Measurements from ENCODE around the gene TSHZ3. TPM values are rescaled to one million over a fixed set of nuclear protein-coding genes. Genes with fewer than 3 reads are reported as not detected.
A peak's percentile ranks its signal among the peaks of the same experiment; 100 is the strongest.

Gene TSHZ3
- total and polyA plus RNA-seq, 7 donors = 0.46 to 27.7 (median 16.1) TPM

DNA sequence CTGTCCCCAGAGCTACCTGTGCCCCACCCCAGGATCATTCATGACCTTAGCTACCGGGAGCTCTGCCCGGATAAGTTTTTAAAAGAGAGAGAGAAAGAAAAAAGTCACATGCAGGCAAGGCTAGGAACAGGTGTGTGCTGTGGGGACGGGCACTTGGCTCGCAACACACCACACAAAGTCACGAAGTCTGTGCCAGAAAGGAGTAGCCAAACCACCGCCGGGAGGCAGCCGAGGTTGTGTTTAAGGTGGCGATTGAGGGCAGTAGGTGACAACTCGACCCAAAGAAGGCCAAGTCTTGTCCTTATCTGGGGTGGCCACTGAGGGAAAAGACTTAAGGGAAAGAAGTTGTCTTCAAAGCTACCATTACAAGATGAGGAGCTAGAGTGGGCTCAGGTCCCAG lies 4.6 kb upstream of the TSHZ3 start:
- no peak overlapping the region for H3K4me3 ChIP-seq
- intact Hi-C loops (cut with DNase I) = loop anchor here (5.0 to 10.0 kb wide), 4 partner anchors 92 to 1228 kb away; partner anchors contain the start of genes PDCD5 and ZNF507
- no peak for DNase-seq
- H3K36me3 ChIP-seq = no peaks in the 10 kb centered on the region
- H3K4me1 ChIP-seq = peaks cover 0 to 18% (median 15%) of the 10 kb centered on the region in 4 donors
- H3K27me3 ChIP-seq = no peaks in the 10 kb centered on the region
- 10 to 26% methylated on average over 10 of the region's 10 CpGs for WGBS, 2 donors
- no peak overlapping the region for H3K27ac ChIP-seq
- no peaks in the 10 kb centered on the region for H3K9me3 ChIP-seq
- TF ChIP-seq CTCF (IDR thresholded peaks at IDR 0.05) = no peak
- TF ChIP-seq POLR2AphosphoS5 (IDR thresholded peaks at IDR 0.05) = no peak
- TF ChIP-seq POLR2A (IDR thresholded peaks at IDR 0.05) = no peak
- TF ChIP-seq EP300 (IDR thresholded peaks at IDR 0.05) = no peak

- no peaks in the 10 kb centered on the region for H3K36me3 ChIP-seq
- H3K9me3 ChIP-seq = no peaks in the 10 kb centered on the region
- H3K27me3 ChIP-seq = no peaks in the 10 kb centered on the region
- DNase-seq = no peak
- intact Hi-C loops (cut with DNase I) = loop anchor here (5.0 to 10.0 kb wide), 4 partner anchors 91 to 1229 kb away; partner anchors contain the start of genes PDCD5 and ZNF507
- no peak for TF ChIP-seq POLR2AphosphoS5 (IDR thresholded peaks at IDR 0.05)
- no peak for TF ChIP-seq CTCF (IDR thresholded peaks at IDR 0.05)
- TF ChIP-seq EP300 (IDR thresholded peaks at IDR 0.05) = no peak
- TF ChIP-seq POLR2A (IDR thresholded peaks at IDR 0.05) = no peak
- peak overlapping the region in 1 of 4 donors; percentile 98 for H3K4me3 ChIP-seq
- WGBS, 2 donors = 22 to 31% methylated on average over 43 of the region's 43 CpGs
- peaks cover 0 to 20% (median 18%) of the 10 kb centered on the region in 4 donors for H3K4me1 ChIP-seq
- H3K27ac ChIP-seq = peak overlapping the region in 2 of 4 donors; percentile 95 to 99
Measured at GRCh38 chr19:31352782-31353651, 3.8 kb upstream of the TSHZ3 start.

DNA sequence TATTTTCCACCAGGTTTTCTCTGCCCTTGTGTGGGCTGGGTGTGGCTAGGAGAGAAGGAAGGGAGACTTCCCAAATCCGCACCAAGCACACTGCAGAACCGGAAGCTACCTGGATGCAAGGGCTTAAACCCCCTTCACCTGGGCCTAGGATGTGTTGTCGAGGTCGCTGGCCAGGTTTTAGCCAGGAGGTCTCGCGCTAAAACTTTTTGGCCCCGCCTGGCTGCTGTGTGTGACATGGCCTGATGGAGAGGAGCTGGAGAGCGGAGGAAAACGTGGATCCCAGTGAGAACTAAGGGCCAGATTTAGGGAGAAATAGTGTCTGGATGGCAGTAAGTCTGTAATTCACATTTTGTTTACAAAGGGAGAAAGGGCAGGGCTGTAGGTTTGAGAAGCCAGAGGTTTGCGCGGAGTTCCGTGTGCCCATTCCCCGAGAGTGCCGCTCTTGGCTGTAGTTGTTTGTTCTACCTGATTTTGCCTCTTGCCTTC lies 3.1 kb upstream of the TSHZ3 start:
- 19 to 36% methylated on average over 14 of the region's 14 CpGs for WGBS, 2 donors
- TF ChIP-seq EP300 (IDR thresholded peaks at IDR 0.05) (no peak), POLR2AphosphoS5 (IDR thresholded peaks at IDR 0.05) (no peak), CTCF (IDR thresholded peaks at IDR 0.05) (no peak)
- peak overlapping the region in 2 of 4 donors; percentile 73 to 98 for H3K4me3 ChIP-seq
- H3K4me1 ChIP-seq = peaks cover 0 to 27% (median 24%) of the 10 kb centered on the region in 4 donors
- peak overlapping the region in 3 of 4 donors; percentile 95 to 99 (median 99) for H3K27ac ChIP-seq
- DNase-seq = no peak
- H3K9me3 ChIP-seq = no peaks in the 10 kb centered on the region
- intact Hi-C loops (cut with DNase I) = loop anchor here (5.0 to 10.0 kb wide), 4 partner anchors 90 to 1230 kb away; partner anchors contain the start of genes PDCD5 and ZNF507
- no peaks in the 10 kb centered on the region for H3K36me3 ChIP-seq
- no peaks in the 10 kb centered on the region for H3K27me3 ChIP-seq

DNA sequence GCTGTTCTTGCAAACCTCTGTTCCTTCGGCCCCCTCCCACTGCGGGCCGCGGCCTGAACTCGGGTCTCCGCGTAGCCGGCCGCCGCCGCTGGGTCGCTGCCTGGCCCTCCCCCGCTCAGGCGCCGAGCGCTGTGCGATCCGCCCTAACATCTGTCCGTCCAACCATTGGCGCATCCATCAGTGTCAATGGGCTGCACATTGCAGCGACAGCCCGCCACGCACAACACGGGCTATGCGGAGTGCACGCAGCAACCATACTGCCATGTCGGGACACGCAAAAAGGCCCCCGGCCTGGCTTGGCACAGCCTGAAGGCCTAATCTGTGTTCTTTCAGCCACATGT lies 2.6 kb upstream of the TSHZ3 start:
- H3K4me3 ChIP-seq = peak overlapping the region; percentile 58 to 98 (median 86)
- TF ChIP-seq CTCF (IDR thresholded peaks at IDR 0.05) = no peak
- no peak for TF ChIP-seq POLR2A (IDR thresholded peaks at IDR 0.05)
- no peak for TF ChIP-seq EP300 (IDR thresholded peaks at IDR 0.05)
- TF ChIP-seq POLR2AphosphoS5 (IDR thresholded peaks at IDR 0.05) = no peak
- no peaks in the 10 kb centered on the region for H3K9me3 ChIP-seq
- intact Hi-C loops (cut with DNase I) = loop anchor here (5.0 to 10.0 kb wide), 4 partner anchors 90 to 1230 kb away; partner anchors contain the start of genes PDCD5 and ZNF507
- 7 to 12% methylated on average over 29 of the region's 29 CpGs for WGBS, 2 donors
- peaks cover 0 to 32% (median 29%) of the 10 kb centered on the region in 4 donors for H3K4me1 ChIP-seq
- H3K36me3 ChIP-seq = no peaks in the 10 kb centered on the region
- no peaks in the 10 kb centered on the region for H3K27me3 ChIP-seq
- H3K27ac ChIP-seq = peak overlapping the region; percentile 95 to 99 (median 99)
- no peak for DNase-seq

All from sigmoid colon (tissue), 7 donors.